ENCODE data around the gene TBC1D1. TPM values are rescaled to one million over a fixed set of nuclear protein-coding genes. Genes with fewer than 3 reads are reported as not detected.

TBC1D1 gene
- total RNA-seq, 2 experiments from 2014 or later = 84.9 to 89.0 TPM

DNA sequence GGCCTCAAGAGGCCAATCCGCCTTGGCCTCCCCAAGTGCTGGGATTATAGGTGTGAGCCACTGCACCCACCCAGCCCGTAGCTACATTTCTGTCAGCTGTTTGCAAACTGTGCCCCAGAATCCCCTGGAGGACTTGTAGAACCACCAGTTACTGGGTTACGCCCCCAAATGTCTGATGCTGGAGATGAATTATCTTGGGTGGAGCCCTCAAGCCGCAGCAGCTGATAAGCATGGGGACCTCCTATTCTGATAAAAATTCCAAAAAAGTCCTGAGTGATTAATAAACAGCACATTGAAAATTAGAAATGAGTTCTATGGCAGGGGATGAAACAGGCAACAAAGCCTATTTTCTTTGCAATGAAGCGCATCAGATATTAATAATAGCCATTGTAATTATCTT, 174.3 kb downstream of the TBC1D1 start:
- ChIA-PET CTCF (no interaction called here), POLR2A (no interaction called here)

DNA sequence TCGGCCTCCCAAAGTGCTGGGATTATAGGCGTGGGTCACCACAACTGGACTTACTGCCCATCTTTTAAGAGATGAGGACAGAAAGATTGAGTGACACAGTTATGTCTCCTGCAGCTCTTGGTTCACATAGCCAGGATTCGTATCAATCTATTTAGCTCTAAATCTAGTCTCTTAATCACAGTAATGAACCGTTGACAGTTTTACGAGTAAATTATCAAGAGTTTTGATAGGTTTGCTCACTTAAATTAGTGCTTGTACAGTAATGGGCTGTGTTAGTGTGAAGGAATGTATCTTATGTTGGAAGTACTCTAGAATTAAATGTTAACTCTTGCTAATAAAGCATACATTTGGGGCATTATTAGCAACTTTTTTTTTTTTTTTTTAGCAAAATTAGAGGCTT, 175.0 kb downstream of the TBC1D1 start:
- CTCF ChIA-PET = no interaction called here

DNA sequence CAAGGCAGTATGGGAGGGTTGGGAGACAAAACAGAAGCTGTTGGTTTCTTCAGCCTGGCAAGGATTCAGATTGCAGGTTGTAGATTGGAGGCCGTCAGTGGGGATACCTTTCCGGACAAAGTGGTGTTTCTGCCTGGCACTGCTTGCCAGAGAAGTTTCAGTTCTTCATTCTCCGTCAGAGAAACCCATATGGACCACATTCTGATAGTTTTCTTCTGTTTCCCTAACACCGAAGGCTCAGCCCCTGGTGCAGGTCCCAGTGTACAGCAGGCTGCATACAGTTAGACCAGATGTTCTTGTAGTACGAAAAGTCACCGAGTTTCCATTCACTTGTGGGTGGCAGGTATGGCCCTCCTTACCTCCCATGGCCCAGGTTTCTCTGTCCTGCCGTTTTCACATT, 176.6 kb downstream of the TBC1D1 start:
- ChIA-PET CTCF (no interaction called here), POLR2A (no interaction called here)

More for the DNA sequence above, 175.0 kb downstream of the TBC1D1 start:
- POLR2A ChIA-PET = no interaction called here

DNA sequence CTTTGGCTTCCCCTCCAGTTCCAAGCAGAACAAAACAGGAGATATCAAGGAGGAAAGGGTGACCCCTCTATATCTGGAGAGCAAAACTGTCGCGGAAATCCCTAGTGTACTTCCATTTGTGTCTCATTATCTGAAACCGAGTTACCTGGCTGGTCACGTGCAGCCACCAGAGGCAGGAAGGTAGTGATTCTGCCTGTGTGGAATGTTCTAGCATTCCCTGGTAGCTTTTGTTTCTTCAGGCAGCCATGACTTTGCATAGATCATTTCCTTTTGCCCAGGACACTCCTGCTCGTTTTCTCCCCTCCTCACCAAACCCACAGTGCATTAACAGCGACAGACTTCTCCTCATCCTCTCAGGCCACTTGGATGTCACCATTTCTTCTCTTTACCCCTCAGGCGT, 177.2 kb downstream of the TBC1D1 start:
- CTCF ChIA-PET = no interaction called here
- POLR2A ChIA-PET = no interaction called here

DNA sequence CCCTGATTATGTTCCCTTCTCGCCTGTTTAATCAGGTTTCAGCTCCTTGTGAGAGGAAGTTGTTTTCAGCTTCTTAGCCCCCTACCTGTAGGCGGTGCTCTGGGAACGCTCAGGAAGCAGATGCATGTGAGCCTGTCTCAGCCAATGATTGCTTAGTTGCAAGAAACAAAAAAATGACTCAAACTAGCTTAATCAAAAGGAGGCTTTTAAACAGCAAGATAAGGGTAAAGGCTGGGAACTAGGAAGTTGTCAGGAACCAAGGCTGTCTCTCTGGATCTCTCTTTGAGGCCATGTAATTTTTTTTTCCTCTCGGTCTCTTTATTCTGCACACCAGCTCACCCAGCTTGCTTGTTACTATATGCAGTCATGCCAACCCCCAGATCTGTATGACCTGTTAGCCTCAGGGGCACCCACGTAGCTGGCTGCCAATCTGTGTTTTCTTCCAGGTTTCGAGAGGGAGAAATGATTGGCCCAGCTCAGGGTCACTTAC, 178.4 kb downstream of the TBC1D1 start:
- CTCF ChIA-PET = interaction anchor here (0.6 kb wide), 1 partner anchor 172 kb away, joined by 4 read pairs; no protein-coding TSS in a partner anchor

DNA sequence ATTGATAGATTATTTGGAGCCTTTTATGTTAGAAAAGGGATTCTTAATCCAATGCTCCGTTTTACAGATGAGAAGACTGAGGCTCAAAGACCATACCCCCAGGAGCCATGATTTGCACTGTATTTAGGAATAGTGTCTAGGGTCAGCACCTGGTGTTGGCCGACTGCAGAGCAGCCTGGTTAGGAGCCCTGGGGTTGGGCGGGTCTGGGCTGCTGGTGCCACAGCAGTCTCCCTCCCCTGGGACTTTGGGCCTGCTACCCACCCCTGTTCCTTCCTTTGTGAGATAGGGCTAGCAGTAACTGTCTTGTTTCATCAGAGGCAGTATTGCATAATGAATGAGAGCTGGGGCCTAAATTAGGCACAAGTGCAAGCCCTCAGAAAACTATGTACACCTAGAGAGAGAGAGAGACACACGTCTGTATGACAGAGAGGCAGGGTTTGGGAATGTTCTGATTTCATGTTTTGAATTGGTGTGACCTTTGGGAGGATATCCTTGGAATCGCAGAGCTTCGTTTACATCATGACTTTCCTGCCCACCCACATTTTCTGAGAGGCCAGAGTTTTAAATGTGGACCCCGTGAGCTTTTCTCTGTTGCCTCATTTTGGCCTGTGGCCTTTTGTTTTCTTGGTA, 181.0 kb downstream of the TBC1D1 start:
- ChIA-PET CTCF (no interaction called here), POLR2A (no interaction called here)

More for the DNA sequence above, 178.4 kb downstream of the TBC1D1 start:
- POLR2A ChIA-PET = no interaction called here

DNA sequence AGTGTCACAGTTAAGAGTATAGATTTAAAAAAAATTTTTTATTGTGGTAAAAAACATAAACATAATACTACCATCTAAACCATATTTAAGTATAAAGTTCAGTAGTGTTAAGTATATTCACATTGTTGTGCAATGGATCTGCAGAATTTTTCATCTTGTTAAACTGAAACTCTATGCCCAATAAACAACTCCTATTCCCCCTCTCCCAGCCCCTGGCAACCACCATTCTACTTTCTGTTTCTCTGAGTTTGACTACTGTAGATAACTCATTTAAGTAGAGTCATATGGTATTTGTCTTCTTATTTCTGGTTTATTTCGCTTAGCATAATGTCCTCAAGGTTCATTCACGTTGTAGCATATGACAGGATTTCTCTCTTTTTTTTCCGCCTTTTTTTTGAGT, 181.7 kb downstream of the TBC1D1 start:
- POLR2A ChIA-PET = no interaction called here
- CTCF ChIA-PET = no interaction called here

DNA sequence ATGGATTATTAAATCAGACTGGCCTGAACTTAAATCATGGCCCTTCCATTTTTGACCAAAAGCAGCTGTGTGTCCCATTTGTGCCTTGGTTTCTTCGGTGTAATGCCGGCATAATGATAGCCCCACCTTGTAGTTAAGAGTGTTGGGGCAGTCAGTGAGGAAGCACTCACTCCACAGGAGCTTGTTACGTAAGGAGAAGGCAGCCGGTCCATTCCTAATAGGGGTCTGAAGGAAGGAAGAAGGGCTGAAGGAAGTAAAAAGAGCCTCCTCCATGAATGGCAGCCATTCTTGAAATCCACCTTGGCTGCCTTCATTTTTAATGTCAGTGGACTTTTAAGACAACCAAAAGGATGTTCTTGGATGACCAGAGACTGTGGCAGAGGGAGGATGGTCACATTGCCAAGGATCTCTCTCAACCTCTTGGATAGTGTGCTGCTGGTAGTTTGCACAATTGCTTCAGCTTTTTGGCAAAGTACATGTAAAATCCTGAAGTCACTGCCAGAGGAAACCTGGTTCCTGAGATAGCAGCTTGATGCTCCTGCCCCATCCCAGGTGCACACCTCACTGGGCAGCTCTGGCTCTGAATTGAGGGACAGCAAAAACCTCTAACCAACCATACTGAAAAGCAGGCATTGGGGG, 182.8 kb downstream of the TBC1D1 start:
- POLR2A ChIA-PET = no interaction called here
- CTCF ChIA-PET = no interaction called here

DNA sequence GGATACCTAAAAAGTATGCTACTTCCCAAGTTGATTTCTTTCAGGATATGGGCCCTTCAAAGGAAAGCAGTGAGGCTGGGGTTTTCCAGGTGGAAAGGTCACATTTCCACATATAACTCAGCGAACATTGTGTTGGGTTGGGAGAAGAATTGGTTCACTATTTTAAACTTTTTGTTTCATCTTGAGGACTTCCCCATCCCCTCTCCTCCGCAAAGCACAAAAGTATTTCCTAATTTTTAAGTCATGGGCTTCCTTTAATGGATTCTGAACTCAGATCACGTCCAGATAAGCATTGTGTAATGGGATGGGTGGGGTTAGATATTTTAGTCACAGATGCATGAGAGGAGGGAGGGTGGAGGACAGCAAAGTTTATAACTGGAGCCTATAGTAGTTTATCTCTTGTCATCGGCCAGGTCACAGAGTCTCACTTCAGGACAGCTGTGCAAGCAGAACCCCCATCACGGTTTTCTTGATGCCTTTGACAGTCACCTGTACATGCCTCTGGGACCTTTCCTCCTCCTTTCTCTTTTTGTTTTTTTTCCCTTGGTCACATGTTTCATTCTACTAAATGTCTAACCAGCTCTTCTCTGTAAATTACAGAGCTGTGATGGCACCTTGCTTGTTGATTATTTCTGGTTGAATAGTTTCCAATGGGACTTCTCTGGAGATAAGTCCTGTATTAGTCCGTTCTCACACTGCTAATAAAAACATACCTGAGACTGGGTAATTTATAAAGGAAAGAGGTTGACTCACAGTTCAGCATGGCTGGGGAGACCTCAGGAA, 184.7 kb downstream of the TBC1D1 start:
- ChIA-PET CTCF (no interaction called here), POLR2A (no interaction called here)

DNA sequence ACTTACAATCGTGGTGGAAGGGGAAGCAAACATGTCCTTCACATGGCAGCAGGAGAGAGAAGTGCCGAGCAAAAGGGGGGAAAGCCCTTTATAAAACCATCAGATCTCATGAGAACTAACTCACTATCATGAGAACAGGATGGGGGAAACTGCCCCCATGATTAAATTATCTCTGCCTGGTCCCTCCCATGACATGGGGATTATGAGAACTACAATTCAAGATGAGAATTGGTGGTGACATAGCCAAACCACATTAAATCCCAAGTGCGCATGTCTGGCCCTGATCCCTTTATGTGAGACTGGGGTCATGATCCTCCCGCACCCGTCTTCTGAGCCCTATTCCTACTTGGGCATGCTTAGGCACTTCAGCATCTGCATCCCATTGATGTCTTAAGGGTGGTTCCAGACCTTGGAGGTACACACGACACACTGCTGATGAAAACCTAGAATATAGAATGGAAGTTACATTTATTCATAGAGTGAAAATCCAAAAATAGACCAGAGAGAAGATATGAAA, 185.3 kb downstream of the TBC1D1 start:
- ChIA-PET POLR2A (no interaction called here), CTCF (no interaction called here)

DNA sequence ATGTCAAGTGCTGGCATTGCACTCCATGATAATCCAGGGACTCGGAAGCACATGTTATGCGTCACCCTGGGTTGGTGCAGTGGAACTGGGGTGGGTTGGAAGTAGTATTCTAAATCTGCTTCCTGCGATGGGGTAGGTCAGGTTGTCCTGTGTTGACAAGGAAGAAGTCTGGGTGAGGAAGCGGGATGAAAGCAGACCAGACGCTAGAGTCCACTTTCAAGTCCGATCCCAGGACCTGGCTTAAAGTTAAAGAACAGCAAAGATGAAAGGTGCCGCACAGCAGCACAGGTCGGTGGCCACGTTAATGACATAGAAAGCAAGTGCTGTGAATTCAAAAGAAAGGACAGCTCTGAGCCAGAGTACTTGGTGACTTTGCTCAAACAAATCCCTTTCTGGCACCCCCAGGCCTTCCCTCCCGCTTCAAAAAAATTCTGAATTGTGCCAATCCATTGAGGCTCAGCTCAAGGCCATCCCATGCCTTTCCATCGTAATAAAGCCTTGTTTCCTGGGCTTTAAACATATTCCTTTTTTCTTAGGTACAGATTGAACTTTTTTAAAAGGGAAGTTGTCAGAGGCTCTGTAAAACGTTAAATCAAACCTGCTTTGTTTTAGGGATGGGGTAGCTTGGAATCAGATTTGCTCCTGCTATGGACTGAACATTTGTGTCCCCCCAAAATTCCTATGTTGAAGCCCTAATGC, 187.1 kb downstream of the TBC1D1 start:
- CTCF ChIA-PET = interaction anchor here (1.3 to 2.3 kb wide), 3 partner anchors 15 to 54 kb away, joined by 3 to 8 read pairs (median 4); no protein-coding TSS in a partner anchor
- POLR2A ChIA-PET = no interaction called here

DNA sequence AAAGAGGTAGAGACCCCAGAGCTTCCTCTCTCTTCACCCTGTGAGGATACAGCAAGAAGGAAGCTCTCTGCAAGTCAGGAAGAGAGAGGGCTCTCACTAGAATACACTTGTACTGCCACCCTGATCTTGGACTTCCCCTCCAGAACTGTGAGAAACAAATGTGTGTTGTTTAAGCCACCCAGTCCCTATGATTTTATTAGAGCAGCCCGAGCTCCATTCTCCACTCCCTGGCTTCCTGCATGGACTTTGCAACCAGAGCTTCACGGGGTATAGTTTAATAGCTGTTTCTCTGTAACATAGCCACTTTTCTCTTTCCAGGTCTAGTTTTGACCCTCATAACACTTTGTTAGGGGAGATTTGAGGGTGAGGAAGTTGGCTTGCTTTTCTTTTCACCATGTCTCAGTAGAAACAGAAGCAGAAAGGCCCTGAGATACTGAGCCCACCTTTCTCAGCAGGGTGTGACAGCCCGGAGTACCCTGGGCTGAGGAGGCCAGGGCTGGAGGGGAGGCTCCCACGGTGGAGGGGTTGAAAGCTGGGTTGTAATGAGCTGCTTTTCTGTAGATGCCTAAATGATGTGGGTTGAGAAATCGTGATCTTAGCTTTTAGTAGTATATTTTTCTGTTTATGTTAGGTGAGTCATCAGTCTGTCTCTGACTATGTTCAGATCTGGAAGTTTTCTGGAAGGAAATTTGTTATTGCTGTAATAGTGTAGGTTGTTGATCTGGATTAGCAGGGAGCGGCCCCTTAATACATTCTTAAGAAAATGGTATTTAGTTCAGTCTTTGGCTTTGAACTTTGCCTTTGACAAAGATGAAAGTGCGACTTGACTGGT, 187.9 kb downstream of the TBC1D1 start:
- POLR2A ChIA-PET = interaction anchor here (1.4 kb wide), 1 partner anchor 54 kb away, joined by 5 read pairs; no protein-coding TSS in a partner anchor
- CTCF ChIA-PET = interaction anchor here (1.1 to 2.3 kb wide), 5 partner anchors 12 to 652 kb away, joined by 3 to 8 read pairs (median 4); no protein-coding TSS in a partner anchor

DNA sequence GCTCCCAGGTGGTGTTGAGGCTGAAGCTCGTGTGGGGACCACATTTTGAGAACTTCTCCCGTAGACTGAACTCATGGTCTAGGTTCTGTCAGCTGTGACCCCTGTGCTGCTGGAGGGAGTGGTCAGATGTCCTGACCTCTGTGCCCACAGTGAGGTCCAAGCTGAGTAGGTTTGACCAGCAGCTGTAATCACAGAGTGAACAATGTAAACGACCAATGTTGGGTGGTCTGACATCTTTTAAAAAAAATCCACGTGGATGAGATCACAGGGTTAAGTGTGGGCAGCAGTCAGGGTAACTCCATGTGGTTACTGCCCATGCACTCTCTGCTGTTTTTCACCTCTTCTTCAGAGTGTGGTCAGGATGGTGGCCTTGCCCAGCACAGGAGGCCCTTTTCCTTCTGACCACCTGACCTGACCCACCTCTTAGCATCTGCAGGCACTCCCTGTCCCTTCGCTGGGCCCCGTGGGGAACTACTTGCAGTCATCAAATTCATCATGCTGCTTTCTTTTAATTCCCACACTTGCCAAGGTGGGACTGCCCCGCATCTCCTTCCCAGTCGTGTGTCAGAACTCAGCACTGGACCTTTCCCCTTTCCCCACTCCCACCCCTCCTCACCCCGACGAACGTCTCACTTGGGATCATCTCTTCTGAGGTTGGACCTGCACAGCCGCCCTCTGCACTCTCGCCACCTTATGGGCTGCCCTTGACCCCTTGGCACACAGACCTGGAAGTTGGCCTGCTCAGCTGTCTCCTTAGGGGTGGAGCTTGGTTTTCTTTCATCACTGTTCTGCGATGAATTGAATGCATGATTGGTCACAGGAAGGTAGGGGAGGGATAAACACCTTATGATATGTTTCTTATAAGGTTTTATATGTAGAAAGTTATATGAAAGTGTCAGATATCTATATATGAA, 189.4 kb downstream of the TBC1D1 start:
- ChIA-PET CTCF (interaction anchor here (1.1 to 1.8 kb wide), 2 partner anchors 11 to 651 kb away, joined by 3 to 4 read pairs; no protein-coding TSS in a partner anchor), POLR2A (interaction anchor here (1.4 kb wide), 1 partner anchor 52 kb away, joined by 5 read pairs; no protein-coding TSS in a partner anchor)

DNA sequence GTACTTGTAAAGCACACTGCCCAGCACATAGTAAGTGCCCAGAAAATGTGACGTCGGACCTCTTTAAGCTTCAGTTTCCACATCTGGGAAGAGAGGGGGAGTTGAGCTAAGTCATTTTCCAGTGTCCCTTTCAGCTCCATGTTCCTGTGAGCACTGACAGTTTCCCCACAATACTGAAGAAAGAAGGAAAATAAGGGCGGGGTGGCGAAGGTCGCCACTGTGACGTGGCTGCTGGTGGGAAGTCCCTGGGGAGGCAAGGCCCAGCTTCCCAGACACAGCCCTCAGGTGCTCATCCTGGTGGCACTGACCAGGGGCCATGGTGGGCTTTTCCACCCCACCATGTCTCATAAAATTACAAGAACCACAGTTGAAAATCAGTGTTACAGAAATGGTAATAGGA, 191.1 kb downstream of the TBC1D1 start:
- POLR2A ChIA-PET = no interaction called here
- CTCF ChIA-PET = no interaction called here

DNA sequence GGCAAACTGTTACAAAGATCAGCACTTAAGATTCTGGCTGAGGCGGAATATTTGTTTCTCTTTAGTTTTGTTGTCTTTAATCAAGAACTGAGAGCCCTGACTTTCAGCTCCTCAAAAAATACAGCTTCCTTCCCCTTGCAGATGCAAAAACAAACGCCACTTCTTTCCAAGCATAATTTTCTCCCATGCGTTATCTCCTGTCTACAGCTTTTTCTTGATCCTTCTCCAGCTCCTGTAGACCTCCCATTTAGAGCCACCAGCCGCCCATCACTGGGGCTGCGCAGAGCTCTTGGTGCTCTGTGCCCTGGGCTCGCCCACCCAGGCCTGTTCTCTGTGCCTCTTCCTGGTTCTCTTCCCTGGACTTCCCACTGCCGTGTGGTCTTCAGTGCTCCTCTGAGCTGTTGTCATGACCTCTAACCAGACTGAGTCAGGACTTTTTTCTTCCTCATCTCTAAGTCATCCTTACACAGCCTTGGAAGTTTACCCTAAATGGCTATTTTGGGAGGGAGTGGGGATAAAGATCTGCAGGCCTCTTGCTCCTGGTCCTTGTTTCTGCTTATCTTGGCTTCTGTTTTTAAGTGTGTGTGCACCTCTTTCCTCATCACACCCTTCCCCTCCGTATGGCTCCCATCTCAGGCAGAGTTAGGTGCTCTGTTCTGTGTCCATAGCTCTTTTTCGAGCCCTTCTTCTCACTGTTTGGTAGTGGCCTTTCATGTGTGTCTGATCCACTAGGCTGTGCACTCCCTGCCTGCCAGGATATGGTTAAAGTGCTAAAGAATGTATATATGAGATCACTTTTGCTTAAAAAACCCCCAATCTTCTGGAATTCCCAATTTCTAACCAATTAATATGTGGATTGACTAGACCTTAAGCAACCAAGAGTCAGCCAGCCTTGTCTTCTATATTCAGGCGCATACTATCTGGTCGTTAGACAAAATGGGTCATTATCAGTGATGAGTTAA, 191.8 kb downstream of the TBC1D1 start:
- POLR2A ChIA-PET = no interaction called here
- CTCF ChIA-PET = no interaction called here

DNA sequence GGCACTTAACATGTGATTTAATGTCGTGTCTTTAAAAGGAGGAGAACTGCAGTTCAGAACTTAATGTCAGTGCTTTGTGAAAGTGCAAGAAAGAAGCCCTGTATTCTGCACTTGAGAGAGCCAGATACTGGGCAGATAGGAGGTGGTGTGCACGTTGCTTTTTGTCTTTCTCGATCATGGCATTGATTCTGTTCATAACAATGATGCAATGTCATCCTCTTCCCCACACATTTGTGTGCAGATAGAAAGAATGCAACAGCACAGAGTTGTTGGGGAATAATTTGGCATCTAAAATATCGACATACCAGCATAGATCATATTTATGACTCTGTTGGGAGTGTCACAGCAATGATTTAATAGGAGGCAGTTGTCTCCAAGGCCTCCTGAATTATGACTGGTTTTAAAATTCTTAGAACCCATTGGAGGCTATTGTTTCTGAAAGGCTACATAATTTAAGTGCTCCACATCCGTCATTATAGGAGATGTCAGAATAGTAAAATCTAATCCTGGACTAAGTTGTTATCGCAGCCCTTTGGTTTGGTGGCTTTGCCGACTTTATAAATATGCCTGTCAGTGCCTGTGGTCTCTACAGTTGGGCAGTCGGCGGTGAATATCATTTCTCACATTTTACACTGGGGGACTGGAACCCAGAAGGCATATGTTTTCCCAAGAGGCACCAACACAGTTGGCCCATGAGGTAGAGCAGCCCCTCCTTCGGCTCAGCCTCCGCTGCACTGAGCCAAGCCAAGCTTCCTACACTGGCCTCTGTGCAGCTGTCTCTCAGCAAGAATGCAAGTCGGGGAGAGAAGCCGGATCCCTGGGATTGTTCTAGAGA, 194.2 kb downstream of the TBC1D1 start:
- ChIA-PET CTCF (interaction anchor here (0.5 kb wide), 1 partner anchor 230 kb away, joined by 3 read pairs; no protein-coding TSS in a partner anchor), POLR2A (no interaction called here)
